ENCODE results near the gene CSNK2A1. TPM values are rescaled to one million over a fixed set of nuclear protein-coding genes. Genes with fewer than 3 reads are reported as not detected.
"Not testable (repeated sequence)": the region's sequence is repeated elsewhere in the genome, so short reads cannot be mapped to it uniquely, and the experiment has no call there.

The CSNK2A1 gene
- total RNA-seq, 1 donor from 2014 or later = 122 TPM

- DNase-seq = no peak
- Histone ChIP-seq H3K9me3 (replicated peaks) (peaks cover 31% of the 10 kb centered on the region), H3K4me1 (peaks cover 22% of the 10 kb centered on the region), H3K36me3 (peaks cover 59% of the 10 kb centered on the region), H3K27me3 (ENCODE audit: low read depth) (no peaks in the 10 kb centered on the region), H3K27ac (replicated peaks) (no peak overlapping the region), H3K4me3 (no peak overlapping the region)
- TF ChIP-seq CTCF (IDR thresholded peaks at IDR 0.05; ENCODE audit: borderline replicate concordance) = no peak
- intact Hi-C loops (cut with micrococcal nuclease) = no loop called here
Observed at GRCh38 chr20:521860-522259, 21.7 kb downstream of the CSNK2A1 start.

- Histone ChIP-seq H3K27ac (replicated peaks) (no peak overlapping the region), H3K4me3 (no peak overlapping the region), H3K9me3 (replicated peaks) (peaks cover 25% of the 10 kb centered on the region), H3K4me1 (peaks cover 40% of the 10 kb centered on the region), H3K36me3 (peaks cover 46% of the 10 kb centered on the region), H3K27me3 (ENCODE audit: low read depth) (no peaks in the 10 kb centered on the region)
- no peak for DNase-seq
- intact Hi-C loops (cut with micrococcal nuclease) = no loop called here
- TF ChIP-seq CTCF (IDR thresholded peaks at IDR 0.05; ENCODE audit: borderline replicate concordance) = no peak
Observed at GRCh38 chr20:519999-520398, 23.6 kb downstream of the CSNK2A1 start.

- Histone ChIP-seq H3K27me3 (ENCODE audit: low read depth) (no peaks in the 10 kb centered on the region), H3K4me1 (peaks cover 64% of the 10 kb centered on the region), H3K27ac (replicated peaks) (no peak overlapping the region), H3K9me3 (replicated peaks) (peaks cover 25% of the 10 kb centered on the region), H3K4me3 (no peak overlapping the region), H3K36me3 (peaks cover 25% of the 10 kb centered on the region)
- TF ChIP-seq CTCF (IDR thresholded peaks at IDR 0.05; ENCODE audit: borderline replicate concordance) = no peak
- DNase-seq = no peak
- intact Hi-C loops (cut with micrococcal nuclease) = no loop called here
Observed at GRCh38 chr20:517221-517620, 26.4 kb downstream of the CSNK2A1 start.

GRCh38 chr20:516799-517198 lies 26.8 kb downstream of the CSNK2A1 start:
- Histone ChIP-seq H3K27ac (replicated peaks) (no peak overlapping the region), H3K36me3 (peaks cover 21% of the 10 kb centered on the region), H3K4me1 (peaks cover 63% of the 10 kb centered on the region), H3K27me3 (ENCODE audit: low read depth) (no peaks in the 10 kb centered on the region), H3K4me3 (no peak overlapping the region), H3K9me3 (replicated peaks) (peaks cover 25% of the 10 kb centered on the region)
- no peak for TF ChIP-seq CTCF (IDR thresholded peaks at IDR 0.05; ENCODE audit: borderline replicate concordance)
- no peak for DNase-seq
- intact Hi-C loops (cut with micrococcal nuclease) = no loop called here

GRCh38 chr20:515696-516095 lies 27.9 kb downstream of the CSNK2A1 start:
- DNase-seq = no peak
- intact Hi-C loops (cut with micrococcal nuclease) = no loop called here
- Histone ChIP-seq H3K4me1 (peaks cover 68% of the 10 kb centered on the region), H3K27me3 (ENCODE audit: low read depth) (no peaks in the 10 kb centered on the region), H3K36me3 (peaks cover 11% of the 10 kb centered on the region), H3K9me3 (replicated peaks) (peaks cover 15% of the 10 kb centered on the region), H3K4me3 (no peak overlapping the region), H3K27ac (replicated peaks) (no peak overlapping the region)
- TF ChIP-seq CTCF (IDR thresholded peaks at IDR 0.05; ENCODE audit: borderline replicate concordance) = no peak

GRCh38 chr20:513429-513828 lies 30.2 kb downstream of the CSNK2A1 start:
- no peak overlapping the region for H3K27ac ChIP-seq (replicated peaks)
- H3K4me1 ChIP-seq = peaks cover 86% of the 10 kb centered on the region
- no peak overlapping the region for H3K4me3 ChIP-seq
- H3K36me3 ChIP-seq = no peaks in the 10 kb centered on the region
- no peak for TF ChIP-seq CTCF (IDR thresholded peaks at IDR 0.05; ENCODE audit: borderline replicate concordance)
- H3K9me3 ChIP-seq (replicated peaks) = no peaks in the 10 kb centered on the region
- intact Hi-C loops (cut with micrococcal nuclease) = no loop called here
- no peak for DNase-seq
- no peaks in the 10 kb centered on the region for H3K27me3 ChIP-seq (ENCODE audit: low read depth)

- intact Hi-C loops (cut with micrococcal nuclease); H3K4me3 ChIP-seq; DNase-seq; H3K9me3 ChIP-seq (replicated peaks); H3K27ac ChIP-seq (replicated peaks); H3K27me3 ChIP-seq (ENCODE audit: low read depth): not testable (repeated sequence)
- peaks cover 88% of the 10 kb centered on the region for H3K4me1 ChIP-seq
- peaks cover 21% of the 10 kb centered on the region for H3K36me3 ChIP-seq
Observed at GRCh38 chr20:510328-511057, 33.1 kb downstream of the CSNK2A1 start.

- DNase-seq; H3K9me3 ChIP-seq (replicated peaks); H3K4me3 ChIP-seq; H3K27me3 ChIP-seq (ENCODE audit: low read depth); intact Hi-C loops (cut with micrococcal nuclease); H3K27ac ChIP-seq (replicated peaks): not testable (repeated sequence)
- Histone ChIP-seq H3K4me1 (peaks cover 66% of the 10 kb centered on the region), H3K36me3 (peaks cover 42% of the 10 kb centered on the region)
Observed at GRCh38 chr20:508364-508787, 35.2 kb downstream of the CSNK2A1 start.
